AG09309 (cell line): ENCODE data around the gene VSIG10L.

Experiments used
- DNase-seq: peaks from one replicate; pipeline ENCODE4 v3.0.0-alpha.2; 2010; ENCODE audit warnings: low read depth
- H3K4me3 ChIP-seq: 2 replicates; pipeline ENCODE4 v1.5.1; 2011; ENCODE audit warnings: mild to moderate bottlenecking, low read depth, low read length, moderate library complexity; ENCODE audit not compliant: control insufficient read depth
- TF ChIP-seq, protein P1 (sequence below): IDR thresholded peaks from 2 replicates; pipeline ENCODE4 v1.5.1; 2011; ENCODE audit warnings: mild to moderate bottlenecking, low read depth, low read length, inconsistent platforms; ENCODE audit not compliant: insufficient read depth, control insufficient read depth; ENCODE audit errors: missing control alignments

Gene VSIG10L

DNA sequence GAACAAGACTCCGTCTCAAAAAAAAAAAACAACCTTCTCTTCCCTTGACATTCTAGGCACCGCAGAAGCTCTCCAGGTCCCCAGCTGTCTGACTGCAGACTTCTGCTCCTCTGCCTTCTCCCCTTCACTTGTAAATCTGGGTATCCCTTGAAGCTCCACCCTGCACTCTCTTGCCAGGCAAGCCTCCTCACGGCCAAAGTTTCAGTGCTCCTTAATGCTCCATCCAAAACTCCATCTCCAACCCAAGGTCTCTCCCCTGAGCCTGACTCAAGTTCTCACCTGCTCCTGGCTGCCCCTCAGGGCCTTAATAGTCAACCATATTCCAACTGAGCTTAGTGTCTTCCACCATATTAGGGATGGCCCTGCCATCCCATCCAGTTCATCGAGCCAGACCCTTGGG lies 28.3 kb upstream of the VSIG10L start:
- TF ChIP-seq, protein P1, sequence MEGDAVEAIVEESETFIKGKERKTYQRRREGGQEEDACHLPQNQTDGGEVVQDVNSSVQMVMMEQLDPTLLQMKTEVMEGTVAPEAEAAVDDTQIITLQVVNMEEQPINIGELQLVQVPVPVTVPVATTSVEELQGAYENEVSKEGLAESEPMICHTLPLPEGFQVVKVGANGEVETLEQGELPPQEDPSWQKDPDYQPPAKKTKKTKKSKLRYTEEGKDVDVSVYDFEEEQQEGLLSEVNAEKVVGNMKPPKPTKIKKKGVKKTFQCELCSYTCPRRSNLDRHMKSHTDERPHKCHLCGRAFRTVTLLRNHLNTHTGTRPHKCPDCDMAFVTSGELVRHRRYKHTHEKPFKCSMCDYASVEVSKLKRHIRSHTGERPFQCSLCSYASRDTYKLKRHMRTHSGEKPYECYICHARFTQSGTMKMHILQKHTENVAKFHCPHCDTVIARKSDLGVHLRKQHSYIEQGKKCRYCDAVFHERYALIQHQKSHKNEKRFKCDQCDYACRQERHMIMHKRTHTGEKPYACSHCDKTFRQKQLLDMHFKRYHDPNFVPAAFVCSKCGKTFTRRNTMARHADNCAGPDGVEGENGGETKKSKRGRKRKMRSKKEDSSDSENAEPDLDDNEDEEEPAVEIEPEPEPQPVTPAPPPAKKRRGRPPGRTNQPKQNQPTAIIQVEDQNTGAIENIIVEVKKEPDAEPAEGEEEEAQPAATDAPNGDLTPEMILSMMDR: no peak
- H3K4me3 ChIP-seq: no peak overlapping the region
- DNase-seq: no peak

DNA sequence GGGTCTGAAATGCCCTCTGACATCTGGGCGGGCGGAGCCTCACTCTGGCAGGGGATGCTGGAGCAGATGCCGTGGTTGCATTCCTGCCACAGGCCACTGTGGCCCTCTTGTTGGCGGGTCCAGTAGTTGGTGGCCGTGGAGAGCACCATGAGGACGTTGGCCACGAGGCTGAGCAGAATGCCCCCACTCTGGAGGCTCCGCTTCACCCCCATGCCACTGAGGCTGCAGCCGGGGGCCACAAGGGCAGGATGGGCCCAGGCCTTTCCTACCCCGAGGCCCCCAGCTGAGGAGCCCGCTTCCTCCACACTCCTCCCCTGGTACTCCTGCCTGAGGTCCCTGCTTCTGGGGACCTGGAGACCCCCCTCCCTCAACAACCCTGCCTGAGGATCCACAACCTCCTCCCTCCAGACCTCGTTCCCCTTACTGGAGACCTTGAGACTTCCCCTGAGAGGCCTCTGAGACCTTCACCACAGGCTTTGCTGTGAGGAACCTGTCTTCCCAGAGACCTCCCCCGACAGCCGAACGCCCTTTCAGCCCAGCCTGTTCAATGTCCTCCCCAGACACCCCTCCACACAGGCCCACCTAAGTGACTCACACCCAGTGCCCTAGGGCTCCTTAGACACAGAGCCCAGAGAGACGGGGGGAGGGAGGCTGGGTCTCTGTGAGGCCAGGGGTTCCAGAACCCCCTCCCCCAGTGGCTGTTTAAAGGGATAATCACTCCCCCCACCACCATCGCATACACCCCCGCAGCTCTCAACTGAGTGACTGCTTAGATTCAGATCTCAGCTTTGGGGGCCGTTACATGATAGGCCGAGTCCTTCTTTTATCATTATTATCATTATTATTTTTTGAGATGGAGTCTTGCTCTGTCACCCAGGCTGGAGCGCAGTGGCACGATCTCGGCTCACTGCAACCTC lies 26.7 kb upstream of the VSIG10L start, which contains the start of gene CLDND2:
Gene CLDND2, minus strand, starts transcription at position 638 of the 917 bp plus-strand sequence. Its CDS starts 426 bp downstream, at position 212.
- TF ChIP-seq, protein P1: no peak
- no peak for DNase-seq
- peak within 1 kb of the TSS; percentile 70 for H3K4me3 ChIP-seq

DNA sequence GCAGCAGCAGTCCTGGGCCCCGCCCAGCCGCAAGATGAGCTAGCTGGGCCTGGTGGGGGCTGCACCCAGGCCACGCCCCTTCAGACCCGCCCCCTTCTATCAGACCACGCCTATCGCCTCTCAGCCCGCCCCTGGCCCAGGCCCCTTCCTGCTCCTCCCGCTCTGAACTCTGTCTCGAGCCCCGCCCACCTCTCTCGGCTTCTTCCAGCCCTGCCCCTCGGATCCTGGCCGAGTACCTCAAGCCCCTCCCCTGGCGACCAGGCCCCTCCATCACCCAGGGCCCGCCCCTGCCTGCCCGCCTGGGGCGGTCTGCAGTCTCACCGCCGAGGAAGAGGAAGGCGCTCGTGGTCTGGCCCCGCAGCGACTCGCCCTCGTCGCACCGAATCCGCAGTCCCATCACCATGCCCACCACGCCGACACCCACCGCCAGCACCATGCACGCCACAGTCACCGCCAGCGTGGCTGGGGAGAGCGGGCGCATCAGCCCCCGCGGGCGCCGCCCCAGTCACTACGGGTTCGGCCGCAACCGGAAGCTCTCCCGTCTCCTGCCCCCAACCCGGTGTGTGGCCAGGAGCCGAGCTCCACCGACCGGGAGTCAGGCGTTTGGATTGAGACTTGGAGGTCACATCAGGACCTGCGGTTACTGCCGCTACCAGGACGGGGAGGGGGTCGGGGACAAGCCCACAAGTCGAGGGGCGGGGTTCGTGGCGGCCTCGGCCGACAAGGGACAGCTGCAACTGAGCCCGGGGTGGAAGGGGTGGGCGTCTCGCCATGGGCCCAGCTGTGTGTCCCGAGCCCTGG lies 25.8 kb upstream of the VSIG10L start:
- DNase-seq: peak; percentile 93
- H3K4me3 ChIP-seq: peak overlapping the region; percentile 70

DNA sequence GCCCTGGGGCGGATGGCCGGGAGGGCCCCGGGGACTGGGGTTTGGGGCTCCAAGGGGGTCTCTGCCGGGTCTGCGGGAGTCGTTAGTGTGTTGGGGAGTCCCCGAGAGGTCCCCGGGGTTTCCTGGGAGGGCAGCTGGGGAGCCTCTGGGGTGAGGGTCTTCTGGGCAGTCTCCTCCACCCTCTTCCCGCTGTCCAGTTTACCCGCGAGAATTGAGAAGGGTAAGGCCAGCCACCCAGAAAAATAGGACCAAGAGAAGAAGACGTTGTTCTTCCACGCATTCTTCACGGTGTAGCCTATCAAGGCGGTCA lies 25.3 kb upstream of the VSIG10L start:
- TF ChIP-seq, protein P1: no peak
- no peak for DNase-seq
- H3K4me3 ChIP-seq: peak overlapping the region; percentile 70

More for the DNA sequence above, 25.8 kb upstream of the VSIG10L start:
- TF ChIP-seq, protein P1: no peak

DNA sequence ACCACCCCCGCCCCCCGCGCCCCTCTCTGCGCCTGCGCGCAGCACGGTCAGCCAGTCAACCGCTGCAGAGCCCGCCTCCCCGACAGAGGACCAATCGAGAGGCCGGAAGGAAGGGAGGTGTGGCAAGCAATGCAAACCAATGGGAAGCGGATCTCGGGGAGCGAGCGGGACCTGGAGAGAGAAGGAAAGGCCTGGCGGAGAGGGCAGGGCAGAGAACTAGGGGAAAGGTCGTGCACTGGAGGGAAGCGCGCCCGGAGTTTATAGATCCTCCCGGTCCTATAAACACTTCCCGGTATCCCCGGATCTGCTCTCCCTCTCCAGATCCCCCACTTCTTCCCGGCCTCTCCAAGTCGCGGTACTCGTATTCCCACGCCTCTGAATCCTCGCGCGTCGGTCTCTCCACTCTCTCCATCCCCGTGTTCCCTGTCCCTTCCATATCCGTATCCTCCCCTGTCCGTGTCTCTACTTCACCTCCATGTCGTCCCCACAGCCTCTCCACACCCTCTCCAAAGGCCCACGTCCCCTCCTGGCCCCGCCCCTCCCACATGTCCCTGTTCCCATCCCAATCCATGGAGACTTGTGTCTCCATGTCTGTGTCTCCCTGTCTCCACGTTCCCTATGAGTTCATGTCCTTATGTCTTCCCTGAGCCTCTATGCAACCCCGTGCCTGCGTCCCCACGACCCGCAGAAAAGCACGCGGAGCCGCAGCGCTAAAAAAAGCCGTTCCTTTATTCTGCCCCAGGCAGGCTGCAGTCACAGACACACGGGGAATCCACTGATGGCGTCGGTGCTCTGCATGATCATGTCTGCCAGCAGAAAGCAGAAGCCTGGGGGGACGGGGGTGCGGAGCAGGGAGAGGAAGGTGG lies 24.7 kb upstream of the VSIG10L start:
- TF ChIP-seq, protein P1: no peak
- H3K4me3 ChIP-seq: peak overlapping the region; percentile 85
- DNase-seq: peak; percentile 88

DNA sequence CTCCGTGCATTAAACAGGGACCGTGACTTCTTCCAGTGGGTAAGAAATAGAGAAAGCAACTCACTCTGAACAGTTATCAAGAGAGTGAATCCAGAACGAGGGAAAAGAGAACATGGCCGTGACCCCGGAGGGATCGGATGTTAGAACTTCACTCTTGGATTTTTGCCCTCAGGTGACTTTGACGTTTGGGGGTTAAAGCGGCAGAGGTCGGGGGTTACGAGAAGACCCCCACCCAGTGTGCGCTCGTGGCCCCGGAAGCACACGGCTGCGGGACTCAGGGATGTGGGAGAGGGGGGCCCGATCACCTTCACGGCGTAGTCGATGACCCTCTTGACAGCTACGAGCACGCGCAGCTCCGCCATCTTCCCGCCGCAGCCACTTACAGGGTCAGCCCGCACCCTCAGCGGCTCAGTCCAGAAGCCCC lies 24.0 kb upstream of the VSIG10L start, which contains the start of gene ETFB:
Gene ETFB, minus strand, starts transcription at position 424 of the 424 bp plus-strand sequence. Its CDS starts 62 bp downstream, at position 362.
- H3K4me3 ChIP-seq: peak within 1 kb of the TSS; percentile 85
- no peak for DNase-seq
- TF ChIP-seq, protein P1: no peak
